H9 (cell line): ENCODE results near the gene VIM. TPM values are rescaled to one million over a fixed set of nuclear protein-coding genes. Genes with fewer than 3 reads are reported as not detected.

Experiments
- DNase-seq: peaks from one replicate; pipeline ENCODE4 v3.0.0-alpha.2; 2017
- H2AFZ ChIP-seq: one replicate; pipeline ENCODE4 v1.6.1; 2013; ENCODE audit warnings: mild to moderate bottlenecking, low read length, control low read depth, moderate library complexity
- H2AK5ac ChIP-seq: 2 replicates; pipeline ENCODE4 v1.6.1; 2013; ENCODE audit warnings: low read length, control low read depth, mixed read lengths; ENCODE audit not compliant: insufficient read length
- H2BK120ac ChIP-seq: one replicate; pipeline ENCODE4 v1.6.1; 2013; ENCODE audit warnings: low read depth, mild to moderate bottlenecking, low read length, control low read depth, inconsistent platforms; ENCODE audit not compliant: poor library complexity, severe bottlenecking
- H2BK12ac ChIP-seq: 2 replicates; pipeline ENCODE4 v1.6.1; 2013; ENCODE audit warnings: low read length, control low read depth, mixed read lengths, low read depth; ENCODE audit not compliant: insufficient read length
- H2BK15ac ChIP-seq: 2 replicates; pipeline ENCODE4 v1.6.1; 2013; ENCODE audit warnings: low read depth, low read length, control low read depth
- H2BK20ac ChIP-seq: one replicate; pipeline ENCODE4 v1.6.1; 2013; ENCODE audit warnings: low read depth, mild to moderate bottlenecking, low read length, control low read depth, inconsistent platforms; ENCODE audit not compliant: poor library complexity, severe bottlenecking
- H2BK5ac ChIP-seq: 2 replicates; pipeline ENCODE4 v1.6.1; 2013; ENCODE audit warnings: low read length, control low read depth, mixed read lengths; ENCODE audit not compliant: insufficient read length
- H3K14ac ChIP-seq: 2 replicates; pipeline ENCODE4 v1.6.1; 2013; ENCODE audit warnings: low read length, control low read depth; ENCODE audit not compliant: insufficient read depth
- H3K18ac ChIP-seq: 2 replicates; pipeline ENCODE4 v1.6.1; 2013; ENCODE audit warnings: low read depth, mild to moderate bottlenecking, mixed read lengths, low read length, control low read depth; ENCODE audit not compliant: insufficient read length
- H3K23ac ChIP-seq: 2 replicates; pipeline ENCODE4 v1.6.1; 2013; ENCODE audit warnings: low read length, control low read depth, mixed read lengths, low read depth; ENCODE audit not compliant: insufficient read length
- H3K23me2 ChIP-seq: 2 replicates; pipeline ENCODE4 v1.6.1; 2013; ENCODE audit warnings: low read depth, mild to moderate bottlenecking, mixed read lengths, low read length, control low read depth; ENCODE audit not compliant: insufficient read length, poor library complexity, severe bottlenecking
- H3K27ac ChIP-seq: 2 replicates; pipeline ENCODE4 v1.5.1; 2013; ENCODE audit warnings: low read length, control low read depth, mixed read lengths, low read depth; ENCODE audit not compliant: insufficient read length
- H3K27me3 ChIP-seq: 2 replicates; pipeline ENCODE4 v1.6.1; 2013; ENCODE audit warnings: low read length, control low read depth, inconsistent platforms; ENCODE audit not compliant: insufficient read depth
- H3K4ac ChIP-seq: 2 replicates; pipeline ENCODE4 v1.6.1; 2013; ENCODE audit warnings: low read depth, mild to moderate bottlenecking, control low read depth, inconsistent platforms, low read length, moderate library complexity
- H3K4me1 ChIP-seq: 2 replicates; pipeline ENCODE4 v1.6.1; 2013; ENCODE audit warnings: low read length, control low read depth, inconsistent platforms; ENCODE audit not compliant: insufficient read depth
- H3K4me2 ChIP-seq: 2 replicates; pipeline ENCODE4 v1.6.1; 2013; ENCODE audit warnings: low read length, control low read depth, mixed read lengths; ENCODE audit not compliant: insufficient read length, insufficient read depth
- H3K56ac ChIP-seq: 2 replicates; pipeline ENCODE4 v1.6.1; 2013; ENCODE audit warnings: low read depth, mild to moderate bottlenecking, mixed read lengths, low read length, control low read depth; ENCODE audit not compliant: insufficient read length
- H3K79me1 ChIP-seq: 2 replicates; pipeline ENCODE4 v1.6.1; 2013; ENCODE audit warnings: low read depth, mild to moderate bottlenecking, moderate library complexity, low read length, control low read depth, inconsistent platforms; ENCODE audit not compliant: insufficient read depth, poor library complexity, severe bottlenecking
- H3K79me2 ChIP-seq: 2 replicates; pipeline ENCODE4 v1.6.1; 2013; ENCODE audit warnings: low read length, control low read depth, inconsistent platforms; ENCODE audit not compliant: insufficient read depth
- H3K9ac ChIP-seq: 2 replicates; pipeline ENCODE4 v1.6.1; 2013; ENCODE audit warnings: low read length, control low read depth, mixed read lengths; ENCODE audit not compliant: insufficient read length; ENCODE audit errors: extremely low read depth
- H3K9me3 ChIP-seq: one replicate; pipeline ENCODE4 v1.6.1; 2013; ENCODE audit warnings: low read depth, low read length, inconsistent platforms; ENCODE audit not compliant: control insufficient read depth
- H3T11ph ChIP-seq: one replicate; pipeline ENCODE4 v1.6.1; 2013; ENCODE audit warnings: mild to moderate bottlenecking, low read length, control low read depth, inconsistent platforms
- H4K20me1 ChIP-seq: one replicate; pipeline ENCODE4 v1.6.1; 2013; ENCODE audit not compliant: control insufficient read depth, insufficient read length, insufficient read depth
- H4K5ac ChIP-seq: 2 replicates; pipeline ENCODE4 v1.6.1; 2013; ENCODE audit warnings: low read depth, mild to moderate bottlenecking, mixed read lengths, low read length, control low read depth; ENCODE audit not compliant: insufficient read length
- H4K8ac ChIP-seq: replicated peaks from 2 replicates; pipeline ENCODE4 v1.6.1; 2013; ENCODE audit warnings: low read length, control low read depth, mixed read lengths, low read depth; ENCODE audit not compliant: insufficient read length
- H4K91ac ChIP-seq: 2 replicates; pipeline ENCODE4 v1.6.1; 2013; ENCODE audit warnings: low read depth, mild to moderate bottlenecking, moderate library complexity, mixed read lengths, low read length, control low read depth; ENCODE audit not compliant: insufficient read length
- H3K27ac Mint-ChIP-seq, 3 experiments: 2 replicates in 2 of 3; 3 replicates in 1 of 3; pipeline ENCODE4 v1.8.0; 2020 to 2021; ENCODE audit warnings: mixed read lengths in 3 of 3, mild to moderate bottlenecking in 1 of 3, moderate library complexity in 1 of 3
- H3K27me3 Mint-ChIP-seq: 2 replicates; pipeline ENCODE4 v1.8.0; 2021; ENCODE audit warnings: low read depth, mild to moderate bottlenecking, moderate library complexity, mixed read lengths
- H3K36me3 Mint-ChIP-seq, 3 experiments: 2 replicates in 2 of 3; 3 replicates in 1 of 3; pipeline ENCODE4 v1.8.0; 2020 to 2021; ENCODE audit warnings: low read depth in 3 of 3, mixed read lengths in 3 of 3; ENCODE audit not compliant: insufficient read depth in 1 of 3
- H3K4me1 Mint-ChIP-seq, 2 experiments: 2 replicates each; pipeline ENCODE4 v1.8.0; 2020; ENCODE audit warnings: mixed read lengths in 2 of 2
- H3K4me3 Mint-ChIP-seq, 2 experiments: 2 replicates in 1 of 2; 3 replicates in 1 of 2; pipeline ENCODE4 v1.8.0; 2020 to 2021; ENCODE audit warnings: mild to moderate bottlenecking in 2 of 2, mixed read lengths in 2 of 2, moderate library complexity in 1 of 2
- H3K9me3 Mint-ChIP-seq, 2 experiments: 2 replicates in 1 of 2; 3 replicates in 1 of 2; pipeline ENCODE4 v1.8.0; 2020; ENCODE audit warnings: mild to moderate bottlenecking in 2 of 2, mixed read lengths in 2 of 2, moderate library complexity in 1 of 2
- CTCF ChIP-seq: fragments of 200-600 bp; sonication (generic); conservative IDR thresholded peaks from 3 replicates; pipeline ENCODE4 v1.8.0; 2021; ENCODE audit warnings: antibody characterized with exemption, mild to moderate bottlenecking
- whole genome bisulfite sequencing: extraction: QIAGEN DNeasy Blood & Tissue Kit; methylation state at CpG from one replicate; pipeline ENCODE4 v1.1.7; 2013; ENCODE audit warnings: missing lambda C conversion rate, low lambda C conversion rate, mixed read lengths; ENCODE audit not compliant: insufficient read length; ENCODE audit errors: extremely low coverage; 5-methylcytosine and 5-hydroxymethylcytosine counted together
- total RNA-seq: library from RNA; stranded (reverse); gene quantifications from 2 replicates; pipeline ENCODE4 v1.2.1, GENCODE V29; 2021

VIM gene
- total RNA-seq, 1 experiment from 2014 or later = 232 TPM

- Histone ChIP-seq H4K91ac (no peak overlapping the region), H3K56ac (no peak overlapping the region), H2BK12ac (no peak overlapping the region), H3K9ac (no peak overlapping the region), H3K23me2 (no peaks in the 10 kb centered on the region), H3K79me2 (no peaks in the 10 kb centered on the region), H3T11ph (no peak overlapping the region), H2BK15ac (no peak overlapping the region), H2BK20ac (no peak overlapping the region), H2AK5ac (no peak overlapping the region), H3K4ac (no peak overlapping the region), H4K8ac (no peak overlapping the region), H4K20me1 (no peaks in the 10 kb centered on the region), H3K27ac (no peak overlapping the region), H3K27me3 (no peaks in the 10 kb centered on the region), H2BK120ac (no peak overlapping the region), H2AFZ (no peak overlapping the region), H2BK5ac (no peak overlapping the region), H3K9me3 (no peaks in the 10 kb centered on the region), H4K5ac (no peak overlapping the region), H3K18ac (no peak overlapping the region), H3K4me2 (no peak overlapping the region), H3K4me1 (no peaks in the 10 kb centered on the region), H3K79me1 (no peaks in the 10 kb centered on the region), H3K14ac (no peak overlapping the region), H3K23ac (no peak overlapping the region)
- Mint-ChIP-seq H3K27me3 (peaks cover 2% of the 10 kb centered on the region; the same call in 1 of the 2 replicates), H3K4me1 (no peaks in the 10 kb centered on the region), H3K36me3 (peaks cover 10 to 31% (median 13%) of the 10 kb centered on the region in 3 experiments), H3K4me3 (no peak overlapping the region; a peak in 1 of 5 replicates), H3K27ac (no peak overlapping the region; a peak in 1 of 7 replicates), H3K9me3 (peaks cover 39 to 41% of the 10 kb centered on the region in 2 experiments)
- no peak for DNase-seq
- TF ChIP-seq CTCF = no peak
- no CpG with 5 or more reads among the region's 9 CpGs for WGBS
These were observed 48.8 kb downstream of the VIM start for GRCh38 chr10:17276756-17277424.
